HG03175 (cell line): ENCODE data around the gene SERPINB5.
"Not testable (repeated sequence)": the region's sequence is repeated elsewhere in the genome, so short reads cannot be mapped to it uniquely, and the experiment has no call there.

ENCODE experiments used
- ATAC-seq: cut with Tn5 transposase; IDR thresholded peaks from one replicate; pipeline ENCODE4 v1.9.1; 2021; ENCODE audit warnings: mild to moderate bottlenecking, moderate library complexity; ENCODE audit not compliant: unreplicated experiment

Gene SERPINB5, protein sequence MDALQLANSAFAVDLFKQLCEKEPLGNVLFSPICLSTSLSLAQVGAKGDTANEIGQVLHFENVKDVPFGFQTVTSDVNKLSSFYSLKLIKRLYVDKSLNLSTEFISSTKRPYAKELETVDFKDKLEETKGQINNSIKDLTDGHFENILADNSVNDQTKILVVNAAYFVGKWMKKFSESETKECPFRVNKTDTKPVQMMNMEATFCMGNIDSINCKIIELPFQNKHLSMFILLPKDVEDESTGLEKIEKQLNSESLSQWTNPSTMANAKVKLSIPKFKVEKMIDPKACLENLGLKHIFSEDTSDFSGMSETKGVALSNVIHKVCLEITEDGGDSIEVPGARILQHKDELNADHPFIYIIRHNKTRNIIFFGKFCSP

DNA sequence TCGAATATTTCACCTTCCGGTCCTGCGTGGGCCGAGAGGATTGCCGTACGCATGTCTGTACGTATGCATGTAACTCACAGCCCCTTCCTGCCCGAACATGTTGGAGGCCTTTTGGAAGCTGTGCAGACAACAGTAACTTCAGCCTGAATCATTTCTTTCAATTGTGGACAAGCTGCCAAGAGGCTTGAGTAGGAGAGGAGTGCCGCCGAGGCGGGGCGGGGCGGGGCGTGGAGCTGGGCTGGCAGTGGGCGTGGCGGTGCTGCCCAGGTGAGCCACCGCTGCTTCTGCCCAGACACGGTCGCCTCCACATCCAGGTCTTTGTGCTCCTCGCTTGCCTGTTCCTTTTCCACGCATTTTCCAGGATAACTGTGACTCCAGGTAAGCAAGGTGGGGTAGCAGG is at the start of gene SERPINB5:
TSS of gene SERPINB5 (plus strand) at position 291 of the 400 bp plus-strand sequence. CDS start 7,471 bp downstream, outside the sequence.
- ATAC-seq = no peak

DNA sequence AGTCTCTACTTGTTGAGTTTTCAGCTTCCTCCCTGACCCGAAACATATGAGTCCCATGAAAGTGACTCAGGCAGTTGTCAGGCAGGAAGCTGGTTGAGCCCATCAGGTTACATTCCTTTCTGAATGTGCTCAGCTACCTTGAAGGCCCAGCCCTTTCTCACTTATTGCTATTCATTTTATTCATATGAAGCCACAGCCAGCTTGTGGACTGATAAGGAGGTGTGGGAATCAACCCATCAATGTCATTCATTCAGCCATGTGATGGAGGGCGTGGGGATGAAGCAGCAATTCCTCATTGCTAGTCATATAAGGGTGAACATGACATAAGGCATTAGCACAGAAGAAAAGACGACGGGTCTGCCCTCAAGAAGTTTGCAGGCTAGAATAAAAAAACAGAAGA is 49.2 kb upstream of the SERPINB5 start:
- no peak for ATAC-seq

DNA sequence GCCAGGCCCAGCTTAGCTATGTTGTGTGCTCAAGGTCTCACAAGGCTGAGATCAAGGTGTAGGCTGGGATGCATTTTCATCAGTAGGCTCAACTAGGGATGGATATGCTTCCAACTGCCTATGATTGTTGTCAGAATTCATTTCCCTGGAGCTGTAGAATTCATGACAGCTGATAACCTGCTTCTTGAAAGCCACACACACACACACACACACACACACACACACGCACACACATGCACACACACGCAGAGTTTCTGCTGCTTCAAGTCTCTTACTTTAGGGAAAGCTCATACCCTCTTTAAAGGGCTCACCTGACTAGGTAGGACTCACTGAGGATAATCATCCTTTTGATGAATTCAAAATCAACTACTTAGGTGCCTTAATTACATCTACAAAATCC is 46.2 kb upstream of the SERPINB5 start:
- ATAC-seq = no peak

DNA sequence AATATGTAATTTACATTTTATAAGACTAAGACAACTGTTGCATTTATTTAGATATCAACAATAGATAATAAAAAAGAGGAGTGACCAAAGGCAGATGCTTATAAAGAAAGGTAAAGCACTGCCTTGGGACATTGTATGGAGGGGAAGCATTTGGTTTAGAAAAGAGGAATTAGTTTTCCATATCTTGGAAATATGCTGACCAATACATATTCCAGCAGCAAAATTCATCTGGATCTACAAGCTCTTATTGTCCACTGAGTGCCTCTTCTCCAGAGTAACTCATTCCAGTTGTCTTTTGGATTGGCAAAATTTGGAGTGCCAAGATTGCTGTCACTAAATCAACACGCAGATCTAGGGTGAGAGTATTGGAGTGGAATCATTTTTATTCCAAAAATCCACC is 45.6 kb upstream of the SERPINB5 start:
- ATAC-seq = no peak

DNA sequence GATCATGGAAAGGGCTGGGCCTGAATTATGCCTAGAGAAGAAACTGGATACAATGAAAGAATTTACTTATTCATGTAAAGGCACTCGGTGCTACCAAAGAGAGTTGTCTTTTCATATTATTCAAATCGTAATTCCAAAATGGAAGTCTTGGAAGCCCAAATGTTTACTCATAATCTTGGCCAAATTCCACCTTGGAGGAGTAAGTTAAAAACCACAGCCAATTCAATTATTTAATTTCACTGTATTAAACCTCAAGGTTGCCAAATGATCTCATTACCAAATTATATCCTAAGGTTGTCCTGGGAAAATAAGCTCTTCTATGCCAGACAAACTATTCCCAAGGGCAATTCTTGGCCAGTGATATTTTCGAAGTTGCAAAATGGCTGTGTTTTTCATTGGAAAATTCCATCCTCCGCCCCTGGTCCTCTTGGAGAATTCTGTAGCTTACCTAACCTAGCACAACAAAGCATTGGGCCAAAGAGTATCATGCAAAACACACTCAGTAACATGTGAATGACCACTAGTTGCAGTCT is 43.4 kb upstream of the SERPINB5 start:
- ATAC-seq = no peak

DNA sequence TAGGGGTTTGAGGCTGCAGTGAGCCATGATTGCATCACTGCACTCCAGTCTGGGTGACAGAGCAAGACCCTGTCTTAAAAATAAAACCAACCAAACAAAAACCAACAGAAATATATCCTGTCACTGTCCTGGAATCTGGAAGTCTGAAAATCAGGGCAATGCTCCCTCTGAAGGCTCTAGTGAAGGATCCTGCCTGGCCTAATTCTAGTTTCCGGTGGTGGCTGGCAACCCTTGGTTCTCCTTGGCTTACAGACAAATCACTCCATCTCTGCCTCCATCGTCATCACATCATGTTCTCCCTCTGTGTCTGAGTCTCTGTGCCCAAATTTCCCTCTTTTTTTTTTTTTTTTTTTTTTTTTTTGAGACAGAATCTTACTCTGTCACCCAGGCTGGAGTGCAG is 38.6 kb upstream of the SERPINB5 start:
- ATAC-seq = no peak

DNA sequence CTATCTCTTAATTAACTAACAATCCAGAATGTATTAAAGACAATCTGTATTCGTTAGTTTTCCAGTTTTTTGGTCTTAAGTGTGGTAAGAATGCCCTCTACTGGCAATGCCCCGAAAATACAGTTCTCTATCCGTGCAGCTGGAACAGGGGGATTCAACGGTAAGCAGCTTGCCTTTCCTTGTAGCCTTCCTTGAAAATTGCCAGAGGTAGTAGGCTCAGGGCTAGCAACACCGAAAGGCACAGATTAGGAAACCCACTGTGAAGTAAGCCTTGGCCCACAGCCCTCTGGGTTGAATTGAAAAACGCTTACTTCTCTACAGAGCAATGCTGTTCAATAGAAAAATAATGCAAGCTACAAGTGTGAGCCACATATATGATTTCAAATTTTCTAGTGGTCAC is 37.4 kb upstream of the SERPINB5 start:
- ATAC-seq = peak; percentile 62

DNA sequence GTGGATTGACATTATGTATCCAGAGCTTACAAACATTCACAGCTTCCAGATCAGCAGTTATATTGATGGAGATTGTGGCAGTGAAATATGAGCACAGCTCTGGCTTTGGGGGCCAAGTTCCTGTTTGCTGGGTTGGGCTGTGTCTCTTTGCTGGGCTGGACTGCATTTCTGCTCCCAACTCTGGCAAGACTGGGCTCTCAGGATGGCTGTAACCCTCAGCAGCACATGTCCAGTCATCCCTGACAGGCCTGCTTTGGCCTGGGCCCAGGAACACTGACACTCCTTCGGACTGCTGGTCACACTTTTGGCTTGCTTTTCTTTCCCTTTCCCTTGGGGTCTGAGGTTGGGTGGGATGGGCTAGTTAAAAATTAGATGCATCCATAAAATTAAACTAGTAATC is 36.5 kb upstream of the SERPINB5 start:
- ATAC-seq = no peak

DNA sequence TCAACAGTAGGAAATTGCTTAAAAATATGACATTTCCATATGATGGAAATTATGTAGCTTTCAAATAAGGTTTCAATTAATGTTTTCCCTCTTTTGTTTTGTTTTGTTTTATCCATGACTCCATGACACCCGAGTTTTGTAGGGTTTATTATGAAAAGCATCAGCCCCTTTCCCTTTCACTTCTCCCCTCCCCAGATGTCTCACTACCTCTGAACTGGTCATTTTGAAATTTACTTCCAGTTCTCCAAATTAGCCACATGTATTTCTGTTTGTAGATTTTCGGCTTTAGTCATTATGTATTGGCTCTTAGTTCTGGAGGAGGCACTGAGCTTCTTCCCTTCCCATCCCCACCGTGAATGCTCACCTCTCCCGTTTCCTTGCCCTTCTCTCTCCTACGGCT is 35.9 kb upstream of the SERPINB5 start:
- no peak for ATAC-seq

DNA sequence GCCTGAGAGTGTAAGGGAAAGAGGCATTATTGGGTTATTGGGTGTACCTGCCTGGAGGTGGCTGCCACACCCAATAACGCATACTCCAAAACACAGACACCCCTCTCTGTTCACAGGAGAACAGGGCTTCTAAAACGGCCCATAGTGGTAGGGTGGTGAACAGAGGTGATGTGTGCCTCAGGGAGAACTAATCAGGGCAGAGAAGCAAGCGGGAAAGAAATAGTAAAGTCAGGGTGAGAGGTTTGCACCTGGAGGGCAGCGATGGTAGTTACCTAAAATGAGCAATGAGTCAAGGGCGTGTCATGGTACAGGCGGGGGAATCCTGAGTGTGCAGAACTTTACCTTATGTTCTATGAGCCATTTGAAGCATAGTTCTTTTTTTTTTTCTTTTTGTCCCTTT is 32.9 kb upstream of the SERPINB5 start:
- no peak for ATAC-seq

DNA sequence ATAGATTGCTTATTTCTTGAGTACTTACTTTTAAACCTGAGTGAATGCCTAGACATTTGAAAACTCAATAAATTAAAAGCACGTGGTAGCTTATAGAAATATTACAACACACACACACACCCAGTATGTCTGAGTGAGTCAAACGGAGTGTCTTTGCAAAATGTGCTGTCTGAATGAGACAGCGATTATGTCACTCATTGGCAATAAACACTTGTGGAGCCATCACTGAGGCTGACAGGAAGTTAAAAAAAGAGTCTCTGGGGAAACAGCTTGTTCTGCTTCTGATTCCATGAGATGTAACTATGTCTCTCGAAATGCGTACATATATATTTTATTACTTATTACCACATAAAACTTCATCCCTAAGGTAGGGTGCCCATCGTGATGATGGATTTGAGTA is 32.2 kb upstream of the SERPINB5 start:
- peak; percentile 60 for ATAC-seq

DNA sequence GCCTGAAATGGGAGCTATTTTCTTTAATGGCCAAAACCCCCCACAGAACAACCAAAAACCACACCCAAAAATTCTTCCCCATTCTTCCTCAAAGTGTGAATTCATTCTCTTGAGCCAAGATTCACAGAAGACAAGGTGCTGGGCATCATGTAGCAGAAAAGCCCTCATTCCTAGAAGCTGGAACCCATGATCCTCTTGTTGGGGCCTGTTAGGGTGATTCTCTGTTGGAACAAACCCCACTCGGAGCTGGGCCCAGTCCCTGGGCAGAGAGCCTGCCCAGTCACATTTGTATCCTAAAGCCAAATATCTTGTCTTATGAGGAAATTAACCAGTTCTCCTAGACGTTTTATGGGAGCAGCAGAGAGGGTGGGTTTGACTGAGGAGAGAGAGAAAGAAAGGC is 31.7 kb upstream of the SERPINB5 start:
- no peak for ATAC-seq

DNA sequence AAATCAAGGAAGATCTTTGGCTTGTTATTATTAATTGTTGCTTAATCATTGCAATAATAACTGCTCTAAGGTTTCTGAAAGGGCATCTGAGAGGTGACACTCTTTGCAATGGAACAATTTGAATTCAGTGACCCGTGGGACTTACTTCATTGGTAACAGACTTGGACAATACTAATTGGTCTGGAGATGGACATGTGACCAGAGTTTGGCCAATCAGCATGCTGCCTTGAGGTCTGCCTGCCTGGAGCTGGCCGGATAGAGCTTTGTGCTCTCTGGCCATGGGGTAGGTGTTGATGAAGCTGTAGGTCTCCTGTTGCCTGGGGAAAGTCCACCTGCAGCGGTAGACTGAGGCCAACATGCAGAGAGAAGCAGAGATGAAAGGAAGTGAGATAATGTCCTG is 30.5 kb upstream of the SERPINB5 start:
- ATAC-seq = no peak

DNA sequence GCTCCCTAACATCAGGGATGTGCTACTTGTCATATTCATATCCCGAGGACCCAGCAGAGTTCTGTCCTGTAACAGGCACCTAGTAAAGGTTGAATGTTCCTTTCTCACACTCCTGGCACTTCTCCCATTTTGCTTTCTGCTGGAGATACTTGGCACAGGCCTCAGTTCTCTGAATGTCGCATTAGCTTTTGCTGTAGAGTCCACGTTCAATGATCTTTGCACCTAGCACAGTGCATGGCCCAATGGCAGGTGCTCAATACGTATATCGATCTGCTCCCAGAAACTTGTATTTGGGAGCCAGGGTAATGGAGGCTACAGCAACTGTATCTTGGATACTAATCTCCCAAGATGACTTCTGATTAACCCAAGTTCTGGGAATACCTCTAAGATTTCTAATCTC is 29.7 kb upstream of the SERPINB5 start:
- ATAC-seq = no peak

DNA sequence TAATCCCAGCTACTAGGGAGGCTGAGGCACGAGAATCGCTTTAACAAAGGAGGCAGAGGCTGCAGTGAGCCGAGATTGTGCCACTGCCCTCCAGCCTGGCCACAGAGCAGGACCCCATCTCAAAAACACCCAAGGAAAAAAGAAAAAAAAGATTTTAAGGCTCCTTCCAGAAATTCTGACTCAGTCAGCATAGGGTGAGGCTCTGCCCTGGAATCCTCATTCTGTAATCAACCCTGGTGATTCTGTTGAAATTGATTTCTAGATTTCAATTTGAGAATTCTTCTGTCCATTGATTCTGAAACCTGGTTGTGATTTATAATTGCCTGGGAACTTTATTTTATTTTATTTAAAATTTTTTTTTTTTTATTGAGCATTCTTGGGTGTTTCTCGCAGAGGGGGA is 27.3 kb upstream of the SERPINB5 start:
- no peak for ATAC-seq

DNA sequence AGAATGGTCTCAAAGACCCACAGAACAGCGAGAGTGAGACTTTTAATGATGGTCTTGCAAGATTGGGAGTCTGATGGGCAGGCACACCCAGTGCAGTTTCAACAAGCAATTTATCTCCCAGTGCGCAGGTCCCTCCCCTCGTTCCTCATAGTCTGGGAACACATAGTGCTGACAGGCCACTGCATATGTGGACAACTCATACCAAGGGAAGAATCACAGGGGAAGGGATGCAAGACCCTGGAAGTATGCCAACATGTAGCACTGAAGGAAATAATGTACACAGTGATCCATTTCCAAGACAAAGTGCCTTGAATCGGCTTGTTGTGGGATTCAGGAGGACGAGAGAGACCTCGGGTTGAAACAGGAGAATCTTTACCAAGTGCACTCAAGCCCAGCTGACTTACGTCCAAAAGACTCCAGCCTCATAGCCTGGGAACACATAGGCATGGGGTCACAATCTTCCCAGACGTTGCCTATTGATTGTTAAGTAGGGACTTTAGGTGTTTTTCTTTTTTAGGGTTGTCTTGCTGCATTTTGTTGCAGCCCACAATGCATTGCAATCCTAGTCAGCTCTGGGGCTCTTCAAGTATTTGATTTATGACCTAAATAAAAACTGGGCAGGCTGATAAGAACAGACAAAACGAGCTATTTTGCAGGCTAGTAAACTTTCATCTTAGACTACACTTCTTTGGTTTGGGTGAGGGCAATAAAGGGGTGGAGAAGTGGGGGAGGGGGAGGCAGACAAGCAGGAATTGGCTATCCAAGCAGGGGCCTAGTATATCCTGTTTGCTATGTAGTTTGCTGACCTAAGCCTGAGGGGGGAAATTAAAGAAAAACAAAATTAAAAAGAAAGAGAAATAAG is 24.7 kb upstream of the SERPINB5 start:
- ATAC-seq = no peak

DNA sequence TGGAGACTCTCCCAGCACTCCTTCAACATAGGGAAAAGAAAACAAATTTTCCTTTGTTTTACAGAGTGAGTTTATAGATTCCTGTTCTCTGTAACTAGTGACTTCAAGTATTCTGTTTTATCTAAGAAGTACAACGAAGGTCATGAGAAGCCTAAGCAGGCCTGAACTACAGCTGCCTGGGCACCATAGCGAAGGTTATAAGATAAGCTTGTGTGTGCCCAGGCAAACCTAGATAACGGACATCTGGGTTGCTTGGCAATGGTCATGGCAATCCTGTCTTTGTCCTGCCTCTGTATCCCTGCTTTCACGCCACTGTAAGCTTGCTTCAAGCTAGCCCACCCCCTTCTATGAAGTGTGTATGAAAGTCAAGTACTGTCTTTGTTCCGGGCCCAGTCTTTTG is 24.0 kb upstream of the SERPINB5 start:
- ATAC-seq = not testable (repeated sequence)

DNA sequence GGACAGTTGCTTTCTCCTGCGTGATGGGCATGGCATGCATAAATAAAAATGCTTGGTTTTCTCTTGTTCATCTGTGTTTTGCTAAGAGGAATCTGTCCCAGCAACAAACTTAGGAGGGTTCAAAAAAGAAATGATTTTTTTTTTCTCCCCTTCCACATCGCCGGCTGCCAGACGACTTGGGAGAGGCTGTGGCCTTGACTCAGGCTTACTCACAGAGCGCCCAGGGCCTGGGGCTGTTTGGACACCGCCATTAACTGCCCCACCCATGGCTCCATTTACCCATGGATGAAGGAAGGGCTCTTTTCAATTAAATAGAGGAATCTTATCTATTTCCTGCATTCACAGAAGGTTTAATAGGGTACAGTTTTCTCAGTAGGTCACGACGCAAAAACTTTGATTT is 22.3 kb upstream of the SERPINB5 start:
- ATAC-seq = no peak

DNA sequence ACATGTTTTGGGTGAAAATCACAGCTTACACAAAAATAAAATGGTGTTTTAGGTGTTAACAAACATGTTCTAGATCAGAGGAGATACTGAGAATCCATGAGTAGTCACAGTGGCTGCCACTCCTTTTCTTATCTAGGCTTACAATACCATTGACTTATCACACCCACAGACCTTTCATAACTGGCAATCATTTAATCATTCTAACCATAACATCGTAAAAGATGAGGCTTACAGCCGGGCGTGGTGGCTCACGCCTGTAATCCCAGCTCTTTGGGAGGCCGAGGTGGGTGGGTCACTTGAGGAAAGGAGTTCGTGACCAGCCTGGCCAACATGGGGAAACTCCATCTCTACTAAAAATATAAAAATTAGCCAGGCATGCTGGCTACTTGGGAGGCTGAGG is 18.8 kb upstream of the SERPINB5 start:
- no peak for ATAC-seq

DNA sequence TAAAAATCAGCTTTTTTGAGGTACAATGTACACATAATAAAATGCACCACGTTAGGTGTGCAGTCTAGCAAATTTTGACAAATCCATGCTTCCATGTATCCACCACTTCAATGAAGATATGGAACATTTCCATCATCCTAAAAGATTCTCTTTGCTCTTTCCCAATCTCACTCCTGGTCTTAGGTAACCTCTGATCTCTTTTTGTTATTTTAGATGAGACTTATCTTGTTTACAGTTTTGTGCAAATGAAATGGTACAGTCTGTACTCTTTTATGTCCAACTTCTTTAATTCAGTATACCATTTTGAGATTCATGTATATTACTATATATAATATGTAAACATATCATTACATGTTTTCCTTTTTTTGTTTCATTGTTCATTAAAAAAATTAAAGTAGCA is 16.3 kb upstream of the SERPINB5 start:
- no peak for ATAC-seq

DNA sequence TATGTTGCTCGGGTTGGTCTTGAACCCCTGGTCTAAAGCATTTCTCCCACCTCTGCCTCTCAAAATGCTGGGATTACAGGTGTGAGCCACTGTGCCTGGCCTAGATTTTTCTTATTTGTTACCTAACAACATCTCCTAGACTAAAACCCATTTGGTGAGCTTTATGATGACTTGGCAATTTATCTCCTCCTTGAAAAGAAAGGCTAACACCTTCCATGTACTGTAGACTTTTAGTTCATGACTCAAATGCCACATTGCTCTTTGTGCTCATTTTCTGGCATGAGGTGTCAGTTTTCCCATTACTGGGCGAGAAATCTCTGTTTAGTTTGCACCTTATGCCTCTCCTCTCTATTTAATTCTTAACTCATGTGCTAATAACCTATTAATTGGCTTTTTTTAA is 12.3 kb upstream of the SERPINB5 start:
- ATAC-seq = no peak

DNA sequence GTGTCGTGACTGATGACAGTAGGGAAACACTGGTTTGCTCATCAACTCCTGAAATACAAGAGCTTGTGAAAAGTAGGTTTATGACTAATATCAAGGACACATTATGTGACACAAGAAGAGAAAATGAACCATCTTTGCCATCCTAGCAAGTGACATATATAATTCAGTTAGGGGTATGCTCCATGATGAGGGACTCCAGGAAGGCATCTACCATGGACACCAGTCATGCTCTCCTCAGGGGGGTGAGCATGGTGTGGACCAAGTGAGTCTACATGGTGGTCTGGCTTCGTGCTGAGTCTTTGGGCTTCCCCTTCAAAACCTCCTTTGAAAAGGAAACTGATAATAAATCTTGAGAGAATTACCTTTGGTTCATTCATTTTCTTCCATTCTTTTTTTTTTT is 11.7 kb upstream of the SERPINB5 start:
- no peak for ATAC-seq
